LHCN-M2 (cell line): ENCODE data around the gene FYB1. TPM values are rescaled to one million over a fixed set of nuclear protein-coding genes. Genes with fewer than 3 reads are reported as not detected.

Experiments used
- DNase-seq: peaks from one replicate; pipeline ENCODE4 v3.0.0-alpha.2; 2012; ENCODE audit warnings: low read depth
- total RNA-seq: library from RNA; depleted of rRNA; stranded (reverse); fragments of >200 nt; gene quantifications from 2 replicates; pipeline ENCODE4 v1.2.3, GENCODE V29; 2014

Gene FYB1
- total RNA-seq, 1 experiment from 2014 or later = not detected

- no peak for DNase-seq
Measured at GRCh38 chr5:39206630-39207321, 12.6 kb downstream of the FYB1 start.

- no peak for DNase-seq
Measured at GRCh38 chr5:39205550-39205949, 13.8 kb downstream of the FYB1 start.

- no peak for DNase-seq
Measured at GRCh38 chr5:39203951-39204350, 15.4 kb downstream of the FYB1 start.

GRCh38 chr5:39203275-39203922 is 16.0 kb downstream of the FYB1 start:
- DNase-seq = no peak

- no peak for DNase-seq
Measured at GRCh38 chr5:39202597-39203274, 16.6 kb downstream of the FYB1 start.

- DNase-seq = no peak
Measured at GRCh38 chr5:39201781-39202596, 17.4 kb downstream of the FYB1 start.

- no peak for DNase-seq
Measured at GRCh38 chr5:39201160-39201780, 18.1 kb downstream of the FYB1 start.

GRCh38 chr5:39200081-39200480 is 19.3 kb downstream of the FYB1 start:
- DNase-seq = no peak

GRCh38 chr5:39199335-39199734 is 20.0 kb downstream of the FYB1 start:
- no peak for DNase-seq

DNA sequence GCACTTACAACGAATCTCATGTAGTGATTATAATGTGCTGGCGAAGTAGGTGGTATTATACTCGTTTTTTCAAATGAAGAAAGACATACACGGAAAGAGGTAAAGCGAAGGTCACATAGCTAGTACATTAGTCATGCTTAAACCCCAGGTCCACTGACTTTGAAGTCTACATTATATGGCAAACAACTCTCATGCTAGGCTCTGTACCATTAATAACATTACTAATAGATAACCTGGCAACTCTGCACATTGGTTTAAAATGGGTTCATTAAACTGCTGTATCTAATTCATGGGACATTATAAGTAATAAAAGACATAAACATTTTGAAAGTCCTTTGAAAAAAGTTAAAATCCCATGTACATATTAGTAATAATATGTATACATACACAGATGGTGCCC is 21.2 kb downstream of the FYB1 start:
- DNase-seq = no peak

- DNase-seq = no peak
Measured at GRCh38 chr5:39197556-39197955, 21.8 kb downstream of the FYB1 start.

- DNase-seq = no peak
Measured at GRCh38 chr5:39195198-39195826, 24.1 kb downstream of the FYB1 start.

DNA sequence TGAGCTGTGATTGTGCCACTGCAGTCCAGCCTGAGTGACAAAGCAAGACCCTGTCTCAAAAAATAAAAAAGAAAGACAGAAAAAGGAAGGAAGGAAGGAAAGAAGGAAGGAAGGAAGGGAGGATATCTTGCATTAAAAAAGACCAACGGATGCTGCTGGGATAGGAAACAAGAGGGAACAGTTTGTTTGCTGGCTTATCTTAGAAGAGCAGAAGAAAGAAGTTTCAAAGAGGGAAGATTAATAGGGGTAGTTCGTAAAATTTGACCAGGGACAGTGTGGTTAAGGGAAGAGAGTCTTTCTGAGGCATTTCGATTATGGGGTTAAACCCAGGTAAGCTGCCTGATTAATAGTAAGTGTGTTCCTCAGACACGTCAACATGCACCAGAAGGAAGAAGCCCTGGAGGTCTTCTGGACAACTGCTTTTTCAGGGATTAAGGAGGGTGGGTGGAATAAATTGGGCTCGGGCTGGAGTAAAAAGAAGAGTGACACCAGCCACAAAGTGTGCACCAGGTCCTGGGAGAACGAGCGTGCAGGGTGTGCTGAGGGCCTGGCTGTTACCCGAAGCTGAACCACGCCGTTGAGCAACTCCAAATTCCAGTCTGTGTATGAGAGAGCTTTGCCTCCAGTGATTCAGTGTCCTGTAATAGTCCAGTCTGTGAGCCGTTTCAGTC is 24.8 kb downstream of the FYB1 start:
- DNase-seq = peak; percentile 69

DNA sequence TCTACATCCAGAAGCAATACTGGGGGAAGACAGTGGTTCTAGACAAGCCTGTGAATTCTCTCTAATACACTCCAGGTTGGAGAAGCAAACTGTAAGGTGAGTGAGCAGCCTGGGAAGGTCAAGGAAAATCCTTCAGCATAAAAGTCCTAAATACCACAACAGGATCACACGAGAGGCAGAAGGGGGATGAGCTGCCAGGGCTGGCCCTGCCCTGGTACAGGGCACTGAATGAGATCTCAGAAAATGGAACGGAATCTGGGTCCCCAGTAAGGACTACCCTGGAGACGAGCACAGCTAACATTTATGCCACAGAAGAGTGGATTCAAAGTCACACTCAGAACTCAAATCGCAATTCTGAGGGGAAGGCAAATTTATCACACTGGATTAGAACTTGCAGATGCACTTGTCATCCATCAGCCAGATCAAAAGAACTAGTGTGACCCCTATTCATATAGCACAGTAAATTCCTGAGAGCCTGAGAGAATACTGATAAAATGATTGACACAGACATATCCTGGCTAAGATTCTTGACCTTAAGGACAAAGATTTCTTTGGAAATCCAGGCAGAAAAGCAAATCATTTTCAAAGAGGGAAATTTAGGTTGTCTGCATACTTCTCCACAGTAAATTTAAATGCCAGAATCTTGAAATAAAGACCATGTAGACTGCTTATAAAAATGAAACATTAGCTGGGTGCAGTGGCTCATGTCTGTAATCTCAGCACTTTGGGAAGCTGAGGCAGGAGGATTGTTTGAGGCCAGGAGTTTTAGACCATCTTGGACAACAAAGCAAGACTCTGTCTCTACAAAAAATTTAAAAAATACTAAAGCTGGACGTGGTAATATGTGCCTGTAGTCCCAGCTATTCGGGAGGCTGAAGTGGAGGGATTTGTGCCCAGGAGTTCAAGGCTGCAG is 25.6 kb downstream of the FYB1 start:
- DNase-seq = no peak

GRCh38 chr5:39192450-39193160 is 26.8 kb downstream of the FYB1 start:
- DNase-seq = no peak

GRCh38 chr5:39191216-39191615 is 28.1 kb downstream of the FYB1 start:
- no peak for DNase-seq

DNA sequence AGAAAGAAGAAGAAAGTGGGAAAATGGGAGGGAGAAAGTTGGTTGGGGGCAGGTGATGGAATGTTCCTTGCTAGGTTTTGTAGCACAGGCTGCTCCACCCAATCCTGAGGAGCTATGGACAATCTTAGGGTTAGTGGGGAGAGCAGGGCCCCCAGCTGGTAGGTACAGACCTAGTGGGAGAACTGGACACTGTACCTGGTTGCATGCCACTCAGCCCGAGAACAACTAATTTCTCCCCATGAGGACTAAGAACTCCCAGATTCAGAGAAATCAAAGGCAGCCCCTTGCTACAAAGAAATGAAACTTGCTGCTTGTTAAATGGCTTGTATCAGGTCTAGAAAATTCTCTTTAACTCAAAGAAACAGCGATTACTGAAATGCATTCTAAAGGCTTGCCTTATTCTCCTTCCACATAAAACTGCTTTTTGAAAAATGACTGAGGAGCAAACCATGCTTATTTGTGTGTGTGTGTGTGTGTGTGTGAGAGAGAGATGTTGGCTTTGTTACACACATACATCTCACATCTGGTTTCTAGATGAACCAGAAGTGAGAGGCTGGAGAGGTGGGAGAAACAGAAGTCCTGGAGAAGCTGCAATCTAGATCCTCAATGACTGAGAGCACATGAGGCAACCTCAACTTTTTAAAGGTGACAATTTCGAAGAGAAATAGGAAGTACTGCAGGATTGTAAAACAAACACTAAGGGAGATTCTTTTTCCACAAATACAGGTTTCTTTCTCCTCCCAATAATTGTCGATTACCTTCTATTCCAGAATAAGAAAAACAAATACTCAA is 28.9 kb downstream of the FYB1 start:
- no peak for DNase-seq
